BJ (cell line): ENCODE measurements around the gene NCAPD2. TPM values are rescaled to one million over a fixed set of nuclear protein-coding genes. Genes with fewer than 3 reads are reported as not detected.

Experiments used
- CTCF ChIA-PET: fragments of 350-600 bp; formaldehyde crosslinking; extraction: SDS; loops from one replicate; lab custom pipeline; 2021; ENCODE audit warnings: antibody characterized with exemption, inconsistent platforms; lab: Yijun Ruan, JAX
- POLR2A ChIA-PET: fragments of 300-600 bp; sonication (Branson Sonifier 250); formaldehyde crosslinking; extraction: SDS; loops from one replicate; lab custom pipeline; 2021; ENCODE audit warnings: antibody characterized with exemption; lab: Charles Lee
- DNase-seq: peaks from one replicate; pipeline ENCODE4 v3.0.0-alpha.2; 2011; ENCODE audit warnings: low read depth
- H3K27me3 ChIP-seq: 2 replicates; pipeline ENCODE4 v1.6.0; 2011; ENCODE audit warnings: low read length; ENCODE audit not compliant: control insufficient read depth, insufficient read depth
- H3K36me3 ChIP-seq: 2 replicates; pipeline ENCODE4 v1.5.1; 2011; ENCODE audit warnings: low read length; ENCODE audit not compliant: control insufficient read depth, insufficient read depth
- H3K4me3 ChIP-seq: 2 replicates; pipeline ENCODE4 v1.5.1; 2011; ENCODE audit warnings: low read depth, mild to moderate bottlenecking, control low read depth, low read length
- CTCF ChIP-seq: IDR thresholded peaks from 2 replicates; pipeline ENCODE4 v1.5.1; 2011; ENCODE audit warnings: low read depth, mild to moderate bottlenecking, control low read depth, inconsistent platforms, low read length, moderate library complexity; ENCODE audit not compliant: insufficient read depth
- polyA plus RNA-seq: library from polyadenylated mRNA; depleted of rRNA; stranded (reverse); fragments of >200 nt; gene quantifications from 2 replicates; pipeline ENCODE4 v1.2.3, GENCODE V29; 2011

NCAPD2 gene
- polyA plus RNA-seq, 1 experiment: 65.6 TPM

- ChIA-PET CTCF (interaction anchor here (0.8 to 1.8 kb wide), 4 partner anchors 8 to 133 kb away, joined by 3 to 16 read pairs (median 4); no protein-coding TSS in a partner anchor), POLR2A (no interaction called here)
- Histone ChIP-seq H3K27me3 (no peaks in the 10 kb centered on the region), H3K4me3 (no peak overlapping the region), H3K36me3 (peaks cover 29% of the 10 kb centered on the region)
- no peak for DNase-seq
- TF ChIP-seq CTCF: no peak
Measured at GRCh38 chr12:6457220-6457945, 36.5 kb upstream of the NCAPD2 start.

- Histone ChIP-seq H3K36me3 (peaks cover 34% of the 10 kb centered on the region), H3K4me3 (no peak overlapping the region), H3K27me3 (no peaks in the 10 kb centered on the region)
- ChIA-PET POLR2A (no interaction called here), CTCF (interaction anchor here (1.0 to 1.4 kb wide), 3 partner anchors 12 to 80 kb away, joined by 4 to 8 read pairs (median 4); partner anchors contain the start of gene VAMP1)
- no peak for DNase-seq
- no peak for TF ChIP-seq CTCF
Measured at GRCh38 chr12:6458281-6459003, 35.5 kb upstream of the NCAPD2 start.

- TF ChIP-seq CTCF: no peak
- CTCF ChIA-PET: interaction anchor here (1.0 to 1.4 kb wide), 3 partner anchors 11 to 79 kb away, joined by 4 to 8 read pairs (median 4); partner anchors contain the start of gene VAMP1
- no peak for DNase-seq
- no peaks in the 10 kb centered on the region for H3K27me3 ChIP-seq
- peaks cover 35% of the 10 kb centered on the region for H3K36me3 ChIP-seq
- H3K4me3 ChIP-seq: no peak overlapping the region
- POLR2A ChIA-PET: no interaction called here
Measured at GRCh38 chr12:6459004-6459337, 34.9 kb upstream of the NCAPD2 start.

- Histone ChIP-seq H3K4me3 (no peak overlapping the region), H3K27me3 (no peaks in the 10 kb centered on the region), H3K36me3 (peaks cover 44% of the 10 kb centered on the region)
- ChIA-PET CTCF (interaction anchor here (1.3 to 2.0 kb wide), 2 partner anchors 8 to 37 kb away, joined by 3 to 10 read pairs; no protein-coding TSS in a partner anchor), POLR2A (interaction anchor here (0.8 kb wide), 1 partner anchor 88 kb away, joined by 5 read pairs; no protein-coding TSS in a partner anchor)
- TF ChIP-seq CTCF: no peak
- no peak for DNase-seq
Measured at GRCh38 chr12:6460751-6461371, 33.0 kb upstream of the NCAPD2 start.
